KMS-11 (cell line): ENCODE measurements around the gene LMTK2.

Experiments used
- H2AFZ ChIP-seq: fragments of 200-600 bp; sonication (generic); 2 replicates; pipeline ENCODE4 v1.6.1; 2016; ENCODE audit warnings: antibody characterized with exemption, mixed run types, low read depth
- H3K27ac ChIP-seq: fragments of 200-600 bp; sonication (generic); 2 replicates; pipeline ENCODE4 v1.6.1; 2016; ENCODE audit warnings: mild to moderate bottlenecking, mixed run types
- H3K27me3 ChIP-seq: fragments of 200-600 bp; sonication (generic); 2 replicates; pipeline ENCODE4 v1.6.1; 2017; ENCODE audit warnings: mild to moderate bottlenecking, low read depth, mixed run types, moderate library complexity; ENCODE audit not compliant: insufficient read depth
- H3K36me3 ChIP-seq: fragments of 200-600 bp; sonication (generic); 2 replicates; pipeline ENCODE4 v1.6.1; 2017; ENCODE audit warnings: mild to moderate bottlenecking, mixed run types; ENCODE audit not compliant: insufficient read depth
- H3K4me1 ChIP-seq: fragments of 200-600 bp; sonication (generic); 2 replicates; pipeline ENCODE4 v1.6.1; 2016; ENCODE audit warnings: mild to moderate bottlenecking, low read depth, mixed run types; ENCODE audit not compliant: poor library complexity, severe bottlenecking
- H3K4me2 ChIP-seq: fragments of 200-600 bp; sonication (generic); 2 replicates; pipeline ENCODE4 v1.7.0; 2016; ENCODE audit warnings: mild to moderate bottlenecking, mixed run types
- H3K4me3 ChIP-seq: fragments of 200-600 bp; sonication (generic); IDR thresholded peaks from 2 replicates; pipeline ENCODE4 v1.6.1; 2017; ENCODE audit warnings: low read depth, low read length, mixed read lengths; ENCODE audit not compliant: insufficient read depth
- H3K79me2 ChIP-seq: fragments of 200-600 bp; sonication (generic); 2 replicates; pipeline ENCODE4 v1.6.1; 2016; ENCODE audit warnings: low read depth, mixed run types; ENCODE audit not compliant: insufficient read depth
- H3K9ac ChIP-seq: fragments of 200-600 bp; sonication (generic); 2 replicates; pipeline ENCODE4 v1.6.1; 2016; ENCODE audit warnings: mild to moderate bottlenecking, mixed run types
- H4K20me1 ChIP-seq: fragments of 200-600 bp; sonication (generic); 2 replicates; pipeline ENCODE4 v1.6.1; 2016; ENCODE audit warnings: mild to moderate bottlenecking, mixed run types; ENCODE audit not compliant: insufficient read depth
- CTCF ChIP-seq: fragments of 200-600 bp; sonication (generic); conservative IDR thresholded peaks from 2 replicates; pipeline ENCODE4 v1.6.1; 2017; ENCODE audit warnings: low read depth, mild to moderate bottlenecking, antibody characterized with exemption, low read length, moderate library complexity, mixed read lengths

The LMTK2 gene

GRCh38 chr7:98137826-98138151 lies 31.1 kb downstream of the LMTK2 start:
- peaks cover 14% of the 10 kb centered on the region for H3K27me3 ChIP-seq
- H3K79me2 ChIP-seq: peaks cover 18% of the 10 kb centered on the region; the same call in 1 of the 2 replicates
- peaks cover 41% of the 10 kb centered on the region for H4K20me1 ChIP-seq
- H3K36me3 ChIP-seq: no peaks in the 10 kb centered on the region; the same call in 1 of the 2 replicates
- no peak overlapping the region for H3K27ac ChIP-seq
- no peak overlapping the region for H3K4me2 ChIP-seq
- H3K9ac ChIP-seq: no peak overlapping the region
- no peak overlapping the region for H3K4me3 ChIP-seq
- no peak overlapping the region for H2AFZ ChIP-seq
- H3K4me1 ChIP-seq: peaks cover 47% of the 10 kb centered on the region
- TF ChIP-seq CTCF: no peak

- Histone ChIP-seq H3K79me2 (peaks cover 16% of the 10 kb centered on the region; the same call in 1 of the 2 replicates), H3K27ac (no peak overlapping the region), H3K4me1 (peaks cover 38% of the 10 kb centered on the region), H3K27me3 (peaks cover 13% of the 10 kb centered on the region), H2AFZ (no peak overlapping the region), H4K20me1 (peaks cover 35% of the 10 kb centered on the region), H3K9ac (no peak overlapping the region), H3K36me3 (no peaks in the 10 kb centered on the region; the same call in 1 of the 2 replicates), H3K4me2 (no peak overlapping the region), H3K4me3 (no peak overlapping the region)
- TF ChIP-seq CTCF: no peak
Observed at GRCh38 chr7:98138672-98139071, 32.0 kb downstream of the LMTK2 start.

GRCh38 chr7:98142658-98143057 lies 36.0 kb downstream of the LMTK2 start:
- no peak overlapping the region for H3K4me3 ChIP-seq
- no peaks in the 10 kb centered on the region for H3K27me3 ChIP-seq
- no peak overlapping the region for H3K4me2 ChIP-seq
- H3K4me1 ChIP-seq: peaks cover 5% of the 10 kb centered on the region
- H3K27ac ChIP-seq: no peak overlapping the region
- H3K9ac ChIP-seq: no peak overlapping the region
- H3K36me3 ChIP-seq: no peaks in the 10 kb centered on the region; the same call in 1 of the 2 replicates
- H3K79me2 ChIP-seq: no peaks in the 10 kb centered on the region
- no peaks in the 10 kb centered on the region for H4K20me1 ChIP-seq
- no peak overlapping the region for H2AFZ ChIP-seq
- TF ChIP-seq CTCF: no peak

- no peaks in the 10 kb centered on the region for H3K36me3 ChIP-seq
- no peaks in the 10 kb centered on the region for H3K79me2 ChIP-seq
- H3K4me1 ChIP-seq: no peaks in the 10 kb centered on the region
- H3K4me2 ChIP-seq: no peak overlapping the region
- no peak overlapping the region for H3K9ac ChIP-seq
- H3K27me3 ChIP-seq: no peaks in the 10 kb centered on the region
- no peak overlapping the region for H2AFZ ChIP-seq
- H4K20me1 ChIP-seq: no peaks in the 10 kb centered on the region
- TF ChIP-seq CTCF: no peak
- H3K4me3 ChIP-seq: no peak overlapping the region
- no peak overlapping the region for H3K27ac ChIP-seq
Observed at GRCh38 chr7:98148607-98149006, 41.9 kb downstream of the LMTK2 start.
